Mucosa of rectum (tissue), 2 donors: Measurements from ENCODE around the gene MRPL38.

ENCODE experiments used
- H3K27ac ChIP-seq, 2 donors: one replicate each; pipeline ENCODE4 v1.7.0; 2013; ENCODE audit warnings: inconsistent platforms in 2 of 2, low read depth in 2 of 2, low read length in 2 of 2
- H3K27me3 ChIP-seq, 2 donors: one replicate each; pipeline ENCODE4 v1.7.0; 2013; ENCODE audit warnings: low read length in 2 of 2; ENCODE audit not compliant: control insufficient read depth in 2 of 2, insufficient read depth in 2 of 2
- H3K36me3 ChIP-seq, 2 donors: one replicate each; pipeline ENCODE4 v1.7.0; 2013; ENCODE audit warnings: low read length in 2 of 2; ENCODE audit not compliant: control insufficient read depth in 2 of 2, insufficient read depth in 2 of 2
- H3K4me1 ChIP-seq, 2 donors: one replicate each; pipeline ENCODE4 v1.7.0; 2013; ENCODE audit warnings: low read length in 2 of 2, mild to moderate bottlenecking in 1 of 2; ENCODE audit not compliant: control insufficient read depth in 2 of 2, insufficient read depth in 2 of 2
- H3K4me3 ChIP-seq, 2 donors: one replicate each; pipeline ENCODE4 v1.7.0; 2013; ENCODE audit warnings: low read length in 2 of 2
- H3K9ac ChIP-seq, 2 donors: one replicate each; pipeline ENCODE4 v1.7.0; 2013; ENCODE audit warnings: low read length in 2 of 2, low read depth in 1 of 2, mild to moderate bottlenecking in 1 of 2
- H3K9me3 ChIP-seq, 2 donors: one replicate each; pipeline ENCODE4 v1.7.0; 2013; ENCODE audit warnings: low read length in 2 of 2; ENCODE audit not compliant: control insufficient read depth in 2 of 2
- donor health status: healthy.
- donor health status: Normal muscosa, but diverticular disease.

Gene MRPL38

GRCh38 chr17:75920045-75920560, 15.4 kb upstream of the MRPL38 start:
- Histone ChIP-seq H3K4me3 (no peak overlapping the region), H3K9me3 (no peaks in the 10 kb centered on the region), H3K36me3 (peaks cover 2 to 4% of the 10 kb centered on the region in 2 donors), H3K9ac (no peak overlapping the region), H3K4me1 (peaks cover 2 to 5% of the 10 kb centered on the region in 2 donors), H3K27ac (no peak overlapping the region), H3K27me3 (no peaks in the 10 kb centered on the region)

DNA sequence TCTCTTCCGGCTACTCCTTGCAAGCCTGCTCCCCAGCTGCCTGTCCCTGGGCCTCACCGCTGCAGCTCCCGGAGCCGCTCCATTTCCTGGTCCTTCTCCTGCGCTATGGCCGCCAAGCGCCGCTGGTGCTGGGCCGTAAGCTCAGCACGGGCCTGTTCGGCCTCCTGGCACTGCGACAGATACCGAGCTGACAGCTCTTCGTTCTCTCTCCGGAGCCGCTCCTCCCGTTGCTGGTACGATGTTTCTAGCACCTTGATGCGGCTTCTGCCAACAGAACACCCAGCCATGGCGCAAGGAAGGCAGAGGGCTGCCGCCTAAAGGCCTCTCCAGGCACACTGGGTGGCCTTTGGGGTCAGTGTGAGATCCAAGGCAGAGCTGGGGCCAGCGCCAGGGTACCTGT, 14.9 kb upstream of the MRPL38 start:
- Histone ChIP-seq H3K36me3 (peaks cover 2 to 4% of the 10 kb centered on the region in 2 donors), H3K9ac (no peak overlapping the region), H3K4me1 (peaks cover 2 to 5% of the 10 kb centered on the region in 2 donors), H3K27ac (no peak overlapping the region), H3K9me3 (no peaks in the 10 kb centered on the region), H3K4me3 (no peak overlapping the region), H3K27me3 (no peaks in the 10 kb centered on the region)

DNA sequence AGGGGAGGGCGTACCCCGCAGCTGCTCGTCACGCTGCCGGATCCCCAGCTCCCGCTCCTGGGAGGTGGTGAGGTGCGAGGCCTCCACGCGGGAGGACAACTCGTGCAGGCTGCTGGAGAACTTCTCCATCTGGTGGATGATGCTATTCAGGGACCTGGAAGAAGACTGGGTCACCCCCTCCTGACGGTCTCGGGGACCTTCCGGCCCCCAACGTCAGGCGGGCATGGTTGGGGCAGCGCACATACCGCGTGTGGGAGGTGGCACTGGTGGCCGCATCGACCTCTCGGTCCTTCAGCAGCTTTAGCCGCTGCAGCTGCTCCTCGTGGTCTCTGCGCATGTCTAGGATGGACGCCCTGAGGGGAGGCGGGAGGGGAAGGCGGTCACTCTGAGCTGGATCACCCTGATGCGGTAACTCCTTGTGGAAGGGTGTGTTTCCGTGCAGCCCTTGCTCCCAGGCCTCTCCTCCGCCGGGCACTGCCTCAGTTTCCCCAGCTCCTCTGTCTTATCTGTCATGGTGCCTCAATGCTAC, 13.3 kb upstream of the MRPL38 start:
- Histone ChIP-seq H3K36me3 (peaks cover 0 to 2% of the 10 kb centered on the region in 2 donors), H3K27ac (no peak overlapping the region), H3K4me1 (peaks cover 0 to under 1% of the 10 kb centered on the region in 2 donors), H3K4me3 (no peak overlapping the region), H3K27me3 (no peaks in the 10 kb centered on the region), H3K9me3 (no peaks in the 10 kb centered on the region), H3K9ac (no peak overlapping the region)

DNA sequence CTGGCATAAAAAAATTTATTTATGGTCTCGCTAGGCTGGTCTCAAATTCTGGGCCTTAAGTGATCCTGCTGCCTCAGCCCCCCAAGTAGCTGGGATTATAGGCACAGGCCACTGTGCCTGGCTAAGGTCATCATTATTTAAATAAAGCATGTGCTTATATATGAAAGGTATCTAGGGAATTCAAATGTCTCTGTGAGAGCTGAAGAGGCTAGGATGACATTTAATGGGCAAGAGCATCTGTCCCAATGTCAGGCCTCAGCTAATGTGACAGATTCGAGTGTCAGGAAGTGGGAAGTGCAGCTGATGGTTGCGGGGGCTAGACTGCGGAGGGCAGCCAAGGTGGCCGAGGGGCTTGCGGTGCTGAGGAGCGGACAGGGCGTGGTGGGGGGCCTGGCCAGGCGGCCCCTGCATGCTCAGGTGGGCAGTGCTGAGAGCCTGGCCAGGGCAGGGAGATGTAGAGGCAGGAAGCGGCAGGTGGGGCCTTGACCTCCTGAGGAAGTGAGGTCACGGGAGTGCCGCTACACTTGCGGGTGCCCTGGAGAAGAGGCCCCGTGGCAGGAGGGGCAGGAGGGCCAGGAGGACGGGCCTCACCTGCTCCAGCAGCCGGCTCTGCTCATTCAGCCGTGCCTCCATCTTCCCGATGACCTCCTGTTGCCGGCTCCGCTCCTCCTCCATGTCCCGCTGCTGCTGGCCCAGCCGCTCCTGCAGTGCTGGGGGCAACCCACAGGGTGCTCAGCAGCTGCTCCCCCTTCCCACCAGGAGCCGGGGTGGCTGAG, 12.6 kb upstream of the MRPL38 start:
- no peak overlapping the region for H3K9ac ChIP-seq
- no peak overlapping the region for H3K4me3 ChIP-seq
- H3K36me3 ChIP-seq, result no peaks in the 10 kb centered on the region
- H3K9me3 ChIP-seq, result no peaks in the 10 kb centered on the region
- no peaks in the 10 kb centered on the region for H3K4me1 ChIP-seq
- H3K27me3 ChIP-seq, result no peaks in the 10 kb centered on the region
- H3K27ac ChIP-seq, result no peak overlapping the region

- no peaks in the 10 kb centered on the region for H3K36me3 ChIP-seq
- peaks cover 0 to under 1% of the 10 kb centered on the region in 2 donors for H3K4me1 ChIP-seq
- H3K9me3 ChIP-seq, result no peaks in the 10 kb centered on the region
- no peaks in the 10 kb centered on the region for H3K27me3 ChIP-seq
- H3K9ac ChIP-seq, result no peak overlapping the region
- H3K4me3 ChIP-seq, result no peak overlapping the region
- no peak overlapping the region for H3K27ac ChIP-seq
Measured at GRCh38 chr17:75915268-75915667, 10.6 kb upstream of the MRPL38 start.

GRCh38 chr17:75914643-75915267, 10.1 kb upstream of the MRPL38 start:
- H3K27ac ChIP-seq, result no peak overlapping the region
- peaks cover 0 to 4% of the 10 kb centered on the region in 2 donors for H3K4me1 ChIP-seq
- no peaks in the 10 kb centered on the region for H3K9me3 ChIP-seq
- H3K27me3 ChIP-seq, result no peaks in the 10 kb centered on the region
- no peaks in the 10 kb centered on the region for H3K36me3 ChIP-seq
- H3K9ac ChIP-seq, result no peak overlapping the region
- no peak overlapping the region for H3K4me3 ChIP-seq

DNA sequence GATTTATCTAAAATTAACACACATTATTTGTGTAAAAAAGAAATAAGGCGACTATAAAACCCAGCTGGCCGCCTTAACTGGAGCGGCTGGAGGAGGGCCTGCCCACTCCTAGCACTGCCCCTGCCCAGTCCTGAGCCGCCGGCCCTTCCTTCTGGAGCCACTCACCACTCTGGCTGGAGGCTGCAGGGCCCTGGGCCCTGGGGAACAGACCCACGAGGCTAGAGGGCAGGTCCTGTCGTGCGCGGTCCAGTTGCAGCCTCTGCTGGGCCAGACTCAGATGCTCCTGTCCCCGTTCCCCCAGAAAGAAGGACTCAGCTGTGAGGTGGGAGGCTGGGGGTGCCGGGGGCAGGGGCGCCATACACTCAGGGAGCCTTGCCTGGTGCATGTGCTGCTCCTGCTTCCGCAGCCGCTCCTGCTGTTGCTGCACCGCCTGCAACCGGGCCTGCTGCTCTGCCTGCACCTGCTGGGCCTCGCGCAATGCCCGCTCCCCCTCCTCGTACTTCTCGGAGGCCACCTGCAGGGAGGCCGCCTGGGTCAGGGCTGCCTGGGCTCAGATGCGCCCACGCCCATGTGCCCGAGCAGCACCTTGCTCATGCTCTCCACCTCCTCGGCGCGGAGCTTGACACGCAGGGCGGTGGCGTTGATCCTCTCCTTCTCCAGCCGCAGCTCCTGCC, 9.0 kb upstream of the MRPL38 start:
- Histone ChIP-seq H3K4me1 (peaks cover 0 to 4% of the 10 kb centered on the region in 2 donors), H3K9ac (no peak overlapping the region), H3K9me3 (no peaks in the 10 kb centered on the region), H3K4me3 (no peak overlapping the region), H3K27me3 (no peaks in the 10 kb centered on the region), H3K36me3 (no peaks in the 10 kb centered on the region), H3K27ac (no peak overlapping the region)

DNA sequence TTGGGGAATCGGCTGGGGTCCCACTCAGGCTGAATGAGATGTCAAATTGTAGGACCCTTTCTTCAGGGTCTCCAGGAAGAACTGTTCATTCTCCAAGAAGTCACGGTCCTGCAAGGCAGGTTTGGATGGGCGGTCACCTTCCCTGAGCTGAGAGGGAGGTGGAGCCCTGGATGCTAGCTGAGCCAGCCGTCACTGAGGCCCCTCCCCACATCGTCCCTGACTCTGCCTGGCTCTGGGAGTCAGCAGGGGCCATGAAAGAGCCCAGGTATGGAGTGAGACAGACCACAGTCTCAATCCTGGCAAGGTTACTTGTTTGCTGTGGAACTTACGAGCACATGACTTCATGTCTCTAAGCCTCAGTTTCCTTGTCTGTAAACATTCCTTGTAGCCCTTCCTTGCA, 6.0 kb upstream of the MRPL38 start:
- no peaks in the 10 kb centered on the region for H3K27me3 ChIP-seq
- H3K9ac ChIP-seq, result no peak overlapping the region
- peaks cover 0 to 8% of the 10 kb centered on the region in 2 donors for H3K4me1 ChIP-seq
- no peak overlapping the region for H3K27ac ChIP-seq
- H3K9me3 ChIP-seq, result no peaks in the 10 kb centered on the region
- H3K4me3 ChIP-seq, result no peak overlapping the region
- no peaks in the 10 kb centered on the region for H3K36me3 ChIP-seq

DNA sequence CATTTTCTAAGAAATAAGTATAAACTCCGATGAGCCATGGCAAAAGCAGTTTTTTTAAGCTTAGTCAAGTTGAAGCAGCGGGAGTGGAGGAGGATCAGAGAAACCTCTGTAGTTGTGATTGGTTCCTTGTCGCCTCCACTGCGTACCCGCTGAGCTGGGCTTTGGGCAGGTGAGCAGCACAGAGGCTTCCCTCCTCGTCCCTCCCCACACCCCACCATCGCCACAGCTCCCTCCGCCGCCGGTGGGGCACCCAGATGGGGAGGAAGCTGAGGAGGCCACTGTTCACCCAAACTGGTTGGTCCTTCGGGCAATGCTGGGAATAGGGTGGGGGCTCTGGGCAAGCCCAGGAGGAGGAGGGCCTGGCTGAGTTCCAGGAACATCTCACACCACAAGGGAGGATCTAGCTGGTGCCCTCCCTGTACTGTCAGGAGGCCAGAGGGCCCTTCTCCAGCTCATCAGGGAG, 5.2 kb upstream of the MRPL38 start:
- H3K9ac ChIP-seq, result no peak overlapping the region
- H3K4me3 ChIP-seq, result no peak overlapping the region
- no peak overlapping the region for H3K27ac ChIP-seq

More for the DNA sequence above, 5.2 kb upstream of the MRPL38 start:
- Histone ChIP-seq H3K36me3 (no peaks in the 10 kb centered on the region), H3K27me3 (no peaks in the 10 kb centered on the region), H3K4me1 (peaks cover 0 to 8% of the 10 kb centered on the region in 2 donors), H3K9me3 (no peaks in the 10 kb centered on the region)
